Stimulated activated naive CD4-positive, alpha-beta T cell treated with Interleukin-2 at 50 U/mL for 16 hours (primary cell): ENCODE data around the gene SNX22.
"Not testable (repeated sequence)": the region's sequence is repeated elsewhere in the genome, so short reads cannot be mapped to it uniquely, and the experiment has no call there.

Source experiments
- DNase-seq: peaks from one replicate; lab custom pipeline; 2025; lab: John Stamatoyannopoulos, UW

Gene SNX22

GRCh38 chr15:64151727-64152506 is at the start of gene SNX22:
TSS of gene SNX22 (plus strand) at chr15:64151731. CDS start at chr15:64151776, 45 bp downstream.
- peak; percentile 13 for DNase-seq

- no peak for DNase-seq
Measured at GRCh38 chr15:64102497-64102896, 49.0 kb upstream of the SNX22 start.

GRCh38 chr15:64105113-64105704 is 46.3 kb upstream of the SNX22 start:
- no peak for DNase-seq

GRCh38 chr15:64107337-64107736 is 44.2 kb upstream of the SNX22 start:
- no peak for DNase-seq

- DNase-seq = not testable (repeated sequence)
Measured at GRCh38 chr15:64110108-64110701, 41.3 kb upstream of the SNX22 start.

- no peak for DNase-seq
Measured at GRCh38 chr15:64110950-64111678, 40.4 kb upstream of the SNX22 start.

- DNase-seq = no peak
Measured at GRCh38 chr15:64111679-64112050, 39.9 kb upstream of the SNX22 start.

- no peak for DNase-seq
Measured at GRCh38 chr15:64112073-64112772, 39.3 kb upstream of the SNX22 start.

- no peak for DNase-seq
Measured at GRCh38 chr15:64112904-64113303, 38.6 kb upstream of the SNX22 start.

- no peak for DNase-seq
Measured at GRCh38 chr15:64117759-64118487, 33.6 kb upstream of the SNX22 start.

GRCh38 chr15:64120322-64120721 is 31.2 kb upstream of the SNX22 start:
- DNase-seq = not testable (repeated sequence)

- no peak for DNase-seq
Measured at GRCh38 chr15:64121614-64122013, 29.9 kb upstream of the SNX22 start.

GRCh38 chr15:64122444-64122843 is 29.1 kb upstream of the SNX22 start:
- no peak for DNase-seq

GRCh38 chr15:64122936-64123351 is 28.6 kb upstream of the SNX22 start:
- DNase-seq = no peak

- no peak for DNase-seq
Measured at GRCh38 chr15:64125978-64126377, 25.6 kb upstream of the SNX22 start.

- DNase-seq = no peak
Measured at GRCh38 chr15:64127521-64128270, 23.8 kb upstream of the SNX22 start.

GRCh38 chr15:64130159-64130558 is 21.4 kb upstream of the SNX22 start:
- DNase-seq = no peak

GRCh38 chr15:64131547-64131946 is 20.0 kb upstream of the SNX22 start:
- DNase-seq = no peak

GRCh38 chr15:64132217-64132616 is 19.3 kb upstream of the SNX22 start:
- DNase-seq = no peak

- DNase-seq = no peak
Measured at GRCh38 chr15:64133623-64134344, 17.7 kb upstream of the SNX22 start.
